HL-60/S4 treated with phorbol 12-myristate 13-acetate at 8.2 ng/mL for 4 days and 3 days (cell line): ENCODE results near the gene CNIH3.

ENCODE experiments used
- in situ Hi-C: fragments of 300-500 bp; cut with MboI; formaldehyde crosslinking; loops from 2 replicates; pipeline ENCODE4 v1.15.0; 2022; ENCODE audit warnings: low sequenced_read_pairs

The CNIH3 gene

DNA sequence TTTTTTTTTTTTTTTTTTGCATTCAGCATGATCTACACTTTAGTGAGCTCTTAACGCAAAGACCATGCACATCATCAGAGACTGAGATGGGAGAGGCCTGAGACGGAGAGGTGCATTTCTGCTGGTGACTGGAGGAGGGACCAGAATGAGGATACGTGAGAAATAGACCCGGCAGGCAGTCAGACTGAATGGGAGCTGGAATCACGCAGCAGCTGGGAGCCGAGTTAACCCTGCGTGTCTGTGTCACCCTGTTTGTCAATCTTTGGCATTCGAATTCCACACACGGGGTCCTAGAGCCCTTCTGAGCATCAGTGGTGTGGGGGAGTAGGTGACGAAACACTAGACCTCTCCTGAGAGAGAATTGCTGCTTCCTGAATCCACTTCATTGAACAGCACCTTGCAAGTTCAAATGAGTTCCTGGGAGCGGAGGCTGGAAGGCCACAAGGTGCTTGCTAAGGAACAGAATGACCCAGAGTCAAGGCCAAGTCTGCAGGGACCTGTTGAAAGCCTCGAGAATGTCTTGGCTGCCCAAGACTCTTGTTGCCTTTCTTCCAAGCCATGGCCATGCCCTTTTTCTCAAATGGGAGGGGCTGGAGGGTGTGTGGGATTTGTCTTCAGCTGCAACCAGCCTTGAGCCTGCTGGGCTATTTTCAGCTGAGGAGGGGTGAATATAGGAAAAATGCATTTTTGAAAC lies 123.3 kb downstream of the CNIH3 start:
- in situ Hi-C loops = no loop called here

DNA sequence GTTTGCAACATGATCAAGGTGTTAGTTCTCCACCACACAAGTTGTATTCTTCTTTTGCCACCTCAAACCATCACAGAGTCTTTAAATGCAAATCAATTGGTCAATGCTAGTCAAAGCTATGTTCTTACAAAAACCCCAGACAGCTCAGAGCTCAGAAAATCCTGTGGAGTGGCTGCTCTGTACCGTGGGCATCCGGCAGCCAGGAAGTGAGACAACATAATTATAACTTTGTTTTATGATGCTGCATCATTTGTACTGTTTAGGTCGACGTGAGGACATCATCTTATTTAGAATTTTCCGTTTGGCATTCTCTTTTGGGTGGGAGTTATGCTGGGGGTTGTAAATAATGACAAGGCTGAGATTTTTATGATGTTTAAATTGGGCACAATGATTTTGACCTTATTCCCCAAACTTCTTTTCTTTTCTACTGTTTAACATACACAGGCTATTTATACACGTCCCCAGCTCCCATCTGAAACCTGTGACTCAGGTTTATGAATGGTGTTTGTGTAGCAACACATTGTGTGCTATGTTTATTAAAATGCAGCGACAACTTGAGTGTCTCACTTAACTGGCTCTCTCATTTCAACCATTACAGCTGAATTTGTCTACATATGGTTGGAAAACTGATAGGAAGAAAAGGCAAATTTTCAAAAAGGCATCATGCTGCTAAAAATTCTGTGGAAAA lies 124.0 kb downstream of the CNIH3 start:
- in situ Hi-C loops = no loop called here

DNA sequence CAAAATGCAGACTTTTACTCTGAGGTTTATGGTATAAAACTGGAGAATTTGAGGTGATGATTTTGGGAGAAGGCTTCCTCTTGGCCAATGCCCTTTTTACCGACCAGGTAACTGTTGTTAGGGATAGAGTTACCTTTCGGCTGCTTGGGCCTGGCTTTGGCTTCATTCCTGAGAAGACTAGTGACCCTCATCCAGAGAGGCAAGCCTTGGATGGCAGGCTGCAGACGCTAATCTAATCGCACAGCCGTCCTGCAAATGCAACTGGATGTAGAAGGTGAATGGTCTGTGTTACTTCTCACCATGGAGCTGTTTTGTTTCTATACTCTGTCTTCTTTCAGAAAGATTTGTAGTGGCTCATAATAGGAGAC lies 124.6 kb downstream of the CNIH3 start:
- in situ Hi-C loops = no loop called here

DNA sequence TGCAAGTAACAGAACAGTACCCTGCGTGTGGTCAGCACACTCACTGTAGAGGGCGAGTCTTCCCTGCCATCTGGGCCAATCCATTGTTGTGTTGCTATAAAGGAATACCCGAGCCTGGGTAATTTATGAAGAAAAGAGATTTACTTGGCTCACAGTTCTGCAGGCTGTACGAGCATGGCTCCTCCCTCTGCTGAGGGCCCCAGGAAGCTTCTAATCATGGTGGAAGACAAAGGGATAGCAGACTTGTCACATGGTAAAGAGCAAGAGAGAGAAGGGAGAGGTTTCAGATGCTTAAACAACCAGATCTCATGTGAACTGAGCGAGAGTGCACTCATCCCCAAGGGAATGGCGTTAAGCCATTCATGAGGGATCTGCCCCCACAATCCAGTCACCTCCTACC lies 126.2 kb downstream of the CNIH3 start:
- in situ Hi-C loops = no loop called here

DNA sequence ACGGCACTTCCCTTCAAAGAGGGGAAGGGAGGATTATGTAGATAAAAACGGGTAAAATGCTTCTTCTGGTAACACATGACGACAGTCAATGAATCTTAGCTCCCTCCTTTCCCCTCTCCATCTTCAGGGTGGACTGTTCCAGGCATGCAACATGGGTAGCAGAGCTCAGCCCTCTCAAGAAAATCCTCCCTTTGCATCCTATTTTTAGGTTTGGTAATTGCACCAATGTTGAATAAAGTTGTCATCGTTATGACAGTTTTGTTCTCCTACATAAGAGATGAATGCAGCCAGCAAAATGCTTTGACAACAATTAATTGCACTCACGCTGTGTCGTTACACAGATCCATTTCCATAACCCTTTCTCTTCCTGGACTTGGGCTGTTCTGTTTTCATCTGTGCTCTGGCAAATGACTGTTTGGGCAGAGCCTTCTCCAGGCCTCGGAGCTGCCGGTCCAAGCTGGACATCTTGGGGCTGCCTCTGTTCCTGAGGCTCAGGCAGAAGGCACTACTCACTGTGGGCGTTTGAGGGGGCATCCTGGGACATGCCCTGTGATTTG lies 127.6 kb downstream of the CNIH3 start:
- in situ Hi-C loops = no loop called here

DNA sequence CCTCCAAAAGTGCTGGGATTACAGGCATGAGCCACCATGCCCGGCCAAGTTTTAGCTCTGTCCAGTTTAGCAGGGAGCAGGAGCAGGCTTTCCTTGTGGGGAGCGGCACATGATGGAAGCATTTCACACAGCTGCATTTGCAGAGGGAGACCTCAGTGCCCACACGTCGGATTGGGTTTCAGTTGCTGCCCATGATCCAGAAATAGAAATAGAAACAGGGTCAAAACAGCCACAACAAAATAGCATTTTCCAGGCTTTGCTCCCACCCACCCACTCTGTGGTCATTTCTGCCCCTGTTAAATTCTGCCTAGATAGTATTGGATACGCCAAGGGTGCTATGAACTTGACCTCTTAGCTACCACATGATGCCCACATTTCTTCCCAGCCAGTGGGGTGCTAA lies 128.4 kb downstream of the CNIH3 start:
- in situ Hi-C loops = no loop called here

DNA sequence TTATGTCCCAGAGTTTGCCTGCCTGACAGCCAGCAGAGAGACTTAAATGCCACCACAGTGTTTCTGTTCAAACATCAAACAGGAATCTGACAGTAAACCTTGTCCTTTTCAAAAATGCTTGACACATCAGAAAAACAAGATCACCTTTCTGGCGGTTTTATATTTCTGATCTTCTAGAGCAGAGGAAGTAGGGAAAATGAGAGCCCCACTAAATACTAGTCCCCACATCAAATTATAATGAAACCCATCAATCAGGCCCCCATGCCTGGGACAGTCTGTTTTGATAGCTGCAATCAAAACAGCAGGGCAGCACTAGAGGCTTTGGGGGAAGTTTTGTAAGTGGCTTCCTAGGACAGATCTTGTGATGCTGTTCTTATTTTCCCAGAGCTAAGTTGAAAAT lies 129.3 kb downstream of the CNIH3 start:
- in situ Hi-C loops = no loop called here

DNA sequence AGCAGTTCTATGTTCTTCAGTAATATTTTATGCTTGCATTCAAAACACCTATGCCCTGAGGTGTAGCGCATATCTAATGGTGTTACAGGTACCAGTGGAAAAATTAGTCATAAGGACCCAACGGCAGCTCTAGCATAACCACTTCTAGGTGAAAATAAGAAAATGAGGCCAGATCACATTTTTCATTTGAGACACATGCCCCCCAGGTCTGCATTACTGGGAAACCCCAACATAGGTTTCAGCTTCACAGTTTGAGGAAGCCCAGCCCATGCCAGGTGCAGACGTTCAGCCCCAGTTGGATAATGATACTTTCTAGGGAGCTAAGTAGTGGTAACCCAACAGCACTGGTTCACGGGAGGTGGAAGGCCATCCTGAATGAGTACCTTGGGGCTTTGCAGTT lies 129.8 kb downstream of the CNIH3 start:
- in situ Hi-C loops = no loop called here

DNA sequence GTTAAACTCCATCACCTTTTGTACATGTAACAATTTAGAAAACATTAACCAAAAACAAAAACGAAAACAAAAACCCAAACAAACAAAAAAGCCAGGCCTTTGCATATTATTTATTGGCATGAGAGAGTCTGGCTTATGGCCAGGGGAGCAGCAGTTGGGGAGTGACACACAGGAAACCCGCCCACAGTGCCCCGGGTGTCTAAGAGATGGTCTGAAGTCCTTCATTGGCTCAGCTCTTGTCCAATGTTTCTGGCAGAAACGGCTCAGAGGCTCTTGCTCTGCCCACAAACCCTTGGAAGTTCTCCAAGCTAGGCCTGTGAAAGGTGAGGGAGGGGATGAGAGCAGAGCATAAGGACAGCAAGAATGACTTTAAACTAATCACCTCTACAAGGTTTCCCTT lies 131.5 kb downstream of the CNIH3 start:
- in situ Hi-C loops = no loop called here

DNA sequence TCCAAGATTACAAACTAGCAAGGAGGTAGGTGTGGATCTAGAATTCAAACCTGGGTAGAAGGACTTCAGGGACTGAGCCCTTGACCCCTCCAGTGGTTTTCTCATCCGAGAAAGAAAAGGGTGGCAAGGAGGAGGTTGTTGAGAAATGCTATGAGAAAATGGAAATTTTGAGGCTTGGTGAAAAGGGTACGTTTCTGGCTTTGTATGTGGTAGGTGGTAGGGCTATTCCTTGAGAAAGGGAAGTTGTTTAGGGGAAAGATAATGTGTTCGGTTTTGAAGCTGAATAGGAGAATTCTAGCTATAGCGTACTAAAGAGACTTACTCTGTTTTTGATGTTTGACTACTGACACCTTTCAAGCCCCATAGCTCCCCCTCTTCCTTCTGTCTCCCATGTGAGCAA lies 133.8 kb downstream of the CNIH3 start:
- in situ Hi-C loops = no loop called here

DNA sequence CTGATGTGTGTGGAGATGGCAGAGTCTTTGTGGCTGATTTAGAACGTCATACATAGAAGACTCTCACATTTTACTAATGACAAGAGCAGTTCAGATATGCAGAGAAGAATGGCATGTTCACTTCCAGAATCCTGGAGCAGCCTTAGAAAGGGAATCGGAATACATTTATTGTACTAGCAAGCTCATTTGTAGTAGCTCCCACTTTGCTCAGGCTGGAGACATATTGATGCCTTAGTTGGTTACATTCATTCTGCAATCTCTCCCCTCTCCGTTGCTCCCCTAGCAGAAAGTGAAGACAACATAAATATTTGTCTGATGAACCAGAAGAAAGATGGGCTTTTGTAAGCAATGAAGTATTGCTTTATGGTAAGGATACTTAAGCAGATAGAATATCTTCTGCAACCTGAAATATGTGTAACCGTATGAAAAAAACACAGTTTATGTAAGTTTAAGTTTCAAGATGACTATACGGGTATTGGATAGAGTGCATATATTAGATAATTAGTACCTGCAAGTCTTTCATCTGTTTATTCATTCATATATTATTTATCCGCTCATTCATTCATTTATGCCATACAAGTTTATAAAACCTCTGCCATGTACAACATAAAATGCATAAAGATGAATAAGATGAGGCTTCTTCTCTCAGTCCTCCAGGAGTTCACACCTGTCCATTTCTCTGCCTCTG lies 135.7 kb downstream of the CNIH3 start:
- in situ Hi-C loops = no loop called here

DNA sequence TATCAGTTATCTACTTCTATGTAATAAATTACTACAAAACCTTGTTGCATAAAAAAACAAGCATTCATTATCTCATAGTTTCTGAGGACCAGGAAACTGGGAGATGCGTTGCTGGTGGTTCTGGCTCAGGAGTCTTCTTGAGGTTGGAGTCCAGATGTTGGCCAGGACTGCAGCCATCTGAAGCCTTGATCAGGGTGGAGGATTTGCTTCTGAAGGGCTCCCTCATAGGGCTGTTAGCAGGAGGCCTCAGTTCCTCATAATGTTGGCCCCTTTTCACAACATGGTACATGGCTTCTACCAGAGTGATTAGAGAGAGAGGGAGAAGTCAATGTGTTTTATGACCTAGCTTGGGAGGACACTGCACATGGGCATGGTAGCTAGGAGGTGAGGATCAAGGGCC lies 137.4 kb downstream of the CNIH3 start:
- in situ Hi-C loops = no loop called here

DNA sequence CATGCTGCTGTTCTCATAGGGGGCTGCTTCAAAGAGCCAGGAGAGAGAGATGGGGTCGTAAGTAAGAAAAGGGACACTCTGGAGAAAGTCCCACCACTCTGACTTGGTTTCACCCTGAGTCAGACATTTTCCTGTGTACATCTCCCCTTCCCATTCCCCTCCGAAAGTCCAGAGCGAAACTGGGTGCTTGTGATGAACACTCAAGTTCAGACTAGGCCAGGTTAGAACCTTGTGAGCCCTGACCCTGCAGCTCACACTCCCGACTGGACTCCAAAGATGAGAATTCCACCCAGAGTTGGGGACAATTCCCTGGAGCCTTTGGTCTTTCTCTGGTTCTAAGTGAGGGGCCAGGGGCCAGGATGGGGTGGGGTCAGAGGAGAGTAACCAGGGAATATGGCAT lies 139.5 kb downstream of the CNIH3 start:
- in situ Hi-C loops = no loop called here

DNA sequence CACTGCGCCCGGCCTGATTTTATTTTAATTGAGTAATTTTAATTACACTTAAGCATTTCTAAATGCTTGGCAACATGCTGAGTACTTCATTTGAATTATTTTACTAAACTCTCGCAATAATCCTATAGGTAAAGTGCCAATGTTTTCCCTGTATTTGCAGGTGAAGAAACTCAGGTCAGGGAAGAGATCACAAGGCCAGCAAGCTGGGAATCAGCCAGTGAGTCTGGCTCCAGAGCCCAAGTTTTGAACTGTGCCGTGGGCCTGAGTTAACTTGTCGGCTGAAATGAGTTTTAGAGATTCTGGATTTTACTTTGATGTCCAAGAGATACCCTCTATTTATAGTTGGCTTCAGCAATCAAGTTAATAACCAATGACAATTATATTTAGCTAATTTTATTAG lies 141.4 kb downstream of the CNIH3 start:
- in situ Hi-C loops = no loop called here

DNA sequence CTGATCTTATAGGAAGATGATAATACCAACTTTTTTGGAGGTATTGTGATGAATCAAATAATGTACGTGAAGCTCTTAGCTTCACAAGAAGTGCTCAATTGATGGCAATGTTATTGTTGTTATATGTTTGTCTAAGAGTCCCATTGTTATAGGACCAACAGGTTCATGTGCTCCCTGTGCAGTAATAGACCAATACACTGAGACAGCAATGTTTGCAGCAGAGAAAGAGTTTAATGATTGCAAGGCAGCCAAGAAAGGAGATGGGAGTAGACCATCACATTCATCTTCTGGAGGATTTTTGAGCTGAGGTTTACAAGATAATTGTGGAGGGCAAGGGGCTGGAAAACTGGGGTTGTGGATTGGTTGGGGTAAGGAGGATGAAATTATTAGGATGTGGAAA lies 143.0 kb downstream of the CNIH3 start:
- in situ Hi-C loops = no loop called here

DNA sequence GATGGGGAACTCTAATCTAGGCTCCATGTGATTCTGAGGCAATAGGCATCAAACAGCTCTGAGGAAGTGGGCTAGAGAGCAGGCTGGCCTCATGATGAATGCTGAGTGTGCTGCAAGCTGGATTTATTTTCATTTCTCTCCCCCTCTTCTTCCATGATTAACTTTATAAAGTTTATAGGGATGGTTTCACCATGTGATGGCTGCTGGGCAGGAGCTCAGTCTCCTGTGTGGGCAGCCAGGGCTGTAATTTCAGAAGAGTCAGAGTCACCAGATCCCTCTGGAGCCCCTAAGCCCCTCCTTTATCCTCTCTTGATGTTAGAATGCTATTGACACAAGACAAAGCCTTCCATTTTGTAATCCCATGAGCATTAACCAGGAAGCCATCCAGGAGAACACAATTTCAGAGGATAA lies 143.6 kb downstream of the CNIH3 start:
- in situ Hi-C loops = no loop called here

DNA sequence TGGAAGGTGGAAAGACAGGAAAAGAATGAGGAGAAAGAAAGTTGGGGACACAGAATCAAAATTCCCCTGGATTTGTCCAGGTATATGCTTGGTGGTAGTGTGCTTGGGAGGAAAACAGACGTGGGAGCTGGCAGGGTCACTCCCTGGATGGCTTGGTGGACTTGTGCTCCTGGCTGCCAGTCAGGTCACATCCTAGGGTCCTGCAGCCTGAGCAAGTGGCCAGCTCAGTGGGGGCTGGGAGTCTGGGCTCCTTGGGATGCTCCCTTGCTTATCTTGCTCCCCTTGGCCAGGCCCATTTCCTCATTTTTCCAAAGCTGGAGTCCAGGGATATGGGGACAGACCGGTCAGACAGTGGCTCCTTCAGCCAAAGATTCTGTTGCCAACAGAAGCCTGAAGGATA lies 144.0 kb downstream of the CNIH3 start:
- in situ Hi-C loops = no loop called here

DNA sequence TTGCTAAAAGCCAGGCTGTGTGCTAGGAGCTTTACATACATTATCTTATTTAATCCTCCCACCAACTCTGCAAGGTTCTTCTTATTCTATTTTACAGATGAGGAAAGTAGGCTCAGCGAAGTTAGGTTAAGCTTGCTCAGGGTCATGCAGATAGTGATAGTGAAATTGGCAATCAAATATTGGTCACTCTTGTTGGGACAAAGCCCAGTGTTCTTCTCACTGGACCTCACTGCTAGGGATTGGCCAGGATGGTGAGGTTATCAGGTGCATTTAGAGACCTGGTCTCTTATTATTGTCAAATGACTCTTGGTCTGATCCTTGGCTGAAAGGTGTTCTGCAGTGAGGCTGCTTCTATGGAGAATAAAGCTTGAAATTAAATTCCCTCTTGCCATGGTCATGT lies 145.1 kb downstream of the CNIH3 start:
- in situ Hi-C loops = no loop called here

DNA sequence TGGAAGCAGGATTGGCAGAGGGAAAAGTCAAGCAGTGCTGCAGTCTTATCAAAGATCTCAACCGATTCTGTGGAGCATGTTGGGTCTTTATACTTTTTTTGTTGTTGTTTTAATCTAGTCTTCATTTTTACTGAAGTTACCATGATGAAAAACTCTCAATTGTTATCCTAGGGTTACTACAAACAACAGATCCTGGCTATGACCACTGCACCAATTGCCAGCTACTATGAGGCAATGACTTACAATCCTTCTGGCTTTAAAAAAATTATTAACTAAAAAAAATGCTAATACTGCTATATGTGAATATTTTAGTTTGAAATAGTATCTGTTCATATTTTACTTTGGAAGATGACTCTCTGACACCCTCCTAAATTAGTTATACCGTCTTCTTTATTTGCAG lies 145.9 kb downstream of the CNIH3 start:
- in situ Hi-C loops = no loop called here

DNA sequence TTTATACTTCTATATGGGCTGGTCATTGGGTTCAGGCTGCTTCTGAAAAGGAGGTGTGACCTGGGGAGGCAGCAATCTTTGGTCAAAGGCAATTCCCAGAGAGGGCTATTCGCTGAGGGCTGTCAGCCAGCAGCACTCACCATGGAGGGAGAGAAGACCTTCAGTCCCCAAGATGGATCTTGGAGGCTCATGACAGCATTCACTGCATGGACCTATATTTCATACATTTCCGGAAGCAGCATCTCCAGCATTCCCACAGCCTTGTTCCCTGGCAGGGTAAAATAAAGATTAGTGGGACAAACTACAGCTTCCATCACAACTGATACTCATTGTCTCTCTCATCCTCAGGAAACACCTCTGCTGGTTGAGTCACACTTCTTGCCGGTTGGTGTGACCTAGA lies 146.6 kb downstream of the CNIH3 start:
- in situ Hi-C loops = no loop called here

DNA sequence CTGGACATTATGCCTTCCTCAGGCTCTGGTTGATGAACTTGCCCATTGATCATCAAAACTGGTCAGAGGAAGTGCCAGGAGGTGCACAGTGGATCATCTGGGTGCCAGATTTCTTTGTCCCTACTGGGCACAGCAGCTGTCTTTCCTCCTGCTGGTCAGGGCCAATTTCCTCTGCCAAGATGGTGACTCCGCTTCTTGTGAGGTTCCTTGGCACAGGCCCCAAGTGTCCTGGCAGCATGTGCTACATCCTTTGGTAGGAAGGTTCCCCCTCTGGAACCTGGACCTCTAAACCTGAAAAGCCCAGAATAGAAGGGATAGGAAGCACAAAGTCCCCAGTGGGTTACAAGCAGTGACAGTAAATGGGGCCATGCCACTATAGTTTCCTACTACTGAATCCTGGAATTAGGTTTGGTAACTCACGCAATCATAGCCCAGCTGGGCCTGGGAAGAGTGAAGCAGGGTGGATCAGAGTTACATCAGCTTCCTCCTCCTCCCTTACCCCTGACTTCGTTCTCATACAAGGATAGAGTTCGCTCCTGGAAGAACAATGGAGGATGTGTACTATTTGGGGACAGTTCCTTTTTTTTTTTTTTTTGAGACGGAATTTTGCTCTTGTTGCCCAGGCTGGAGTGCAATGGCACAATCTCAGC lies 147.1 kb downstream of the CNIH3 start:
- in situ Hi-C loops = no loop called here

DNA sequence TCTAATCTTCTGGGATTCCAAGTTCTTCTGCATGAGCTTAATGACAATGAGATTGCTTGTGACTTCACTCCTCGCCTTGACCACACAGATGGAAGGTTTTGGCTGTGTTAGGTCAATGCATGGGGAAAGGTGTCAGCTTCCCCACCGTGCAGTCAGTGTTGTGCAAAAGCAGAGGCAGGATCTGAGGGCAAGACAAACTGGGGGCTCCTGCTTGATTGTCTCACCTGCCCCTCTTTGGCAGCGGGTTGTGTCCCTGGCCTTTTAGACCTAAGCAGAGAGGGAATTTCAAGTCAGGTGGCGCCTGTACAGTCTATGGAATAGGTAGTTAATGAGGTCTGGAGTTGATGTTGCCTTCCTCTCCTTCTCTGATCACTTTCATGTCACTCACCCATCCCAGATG lies 150.1 kb downstream of the CNIH3 start:
- in situ Hi-C loops = no loop called here
